HG03175 (cell line): Measurements from ENCODE around the gene C11orf86.

Experiments used
- ATAC-seq: cut with Tn5 transposase; IDR thresholded peaks from one replicate; pipeline ENCODE4 v1.9.1; 2021; ENCODE audit warnings: mild to moderate bottlenecking, moderate library complexity; ENCODE audit not compliant: unreplicated experiment

C11orf86 gene

DNA sequence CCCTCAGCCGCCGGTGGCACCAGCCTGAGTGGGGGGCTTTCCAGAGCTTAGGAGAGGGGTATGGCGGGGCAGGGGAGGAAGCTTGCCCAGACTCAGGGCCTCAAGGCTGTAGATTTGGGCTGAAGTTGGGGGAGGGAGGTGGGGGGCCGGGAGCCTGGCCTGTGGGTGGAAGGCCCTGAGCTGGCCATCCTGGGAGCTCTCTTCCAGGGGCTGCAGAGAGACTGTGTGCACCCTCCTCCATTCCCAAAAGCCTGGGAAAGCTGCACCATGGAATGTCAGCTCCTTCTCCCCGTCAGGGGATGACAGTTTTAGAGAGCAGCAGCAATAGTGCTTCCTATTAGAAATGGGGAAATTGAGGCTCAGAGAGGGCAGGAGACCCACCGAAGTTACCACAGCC is 48.9 kb downstream of the C11orf86 start:
- ATAC-seq = no peak

DNA sequence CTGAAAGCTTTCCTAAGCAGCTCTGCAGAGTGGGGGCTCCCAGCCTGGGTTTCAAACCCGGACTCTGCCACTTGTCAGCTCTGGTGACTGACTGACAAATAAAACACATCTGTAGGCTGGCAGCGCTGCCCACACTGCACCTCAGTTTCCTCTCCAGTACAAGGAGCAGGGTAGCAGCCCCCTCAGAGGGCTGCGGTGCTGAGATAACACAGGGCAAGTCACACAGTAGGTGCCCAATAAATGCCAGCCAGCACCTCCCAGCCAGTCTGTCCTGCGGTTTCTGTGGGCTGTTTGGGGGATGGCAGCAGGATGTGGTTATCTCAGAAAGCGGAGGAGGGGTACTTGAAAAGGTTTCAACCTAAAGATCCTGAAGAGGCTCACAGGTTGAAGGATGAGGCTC is 49.3 kb downstream of the C11orf86 start:
- ATAC-seq = no peak

DNA sequence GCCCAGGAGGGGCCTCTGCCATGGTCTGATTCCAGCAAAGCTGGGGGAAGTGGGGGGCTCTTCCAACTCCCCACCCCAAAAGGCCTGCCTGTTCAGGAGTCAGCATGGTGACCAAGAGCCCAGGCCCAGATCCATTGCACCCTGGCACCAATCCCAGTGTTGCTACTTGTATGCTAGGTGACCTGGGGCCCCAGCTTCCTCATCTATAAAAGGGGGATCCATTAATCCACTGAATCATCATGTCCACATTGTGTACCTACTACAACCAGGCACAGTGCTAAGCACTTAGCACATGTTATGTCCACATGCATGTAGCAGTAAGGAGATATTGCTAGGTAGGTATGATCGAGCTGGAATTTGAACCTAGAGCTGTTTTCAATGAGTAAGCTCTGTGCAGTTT is 49.9 kb downstream of the C11orf86 start:
- ATAC-seq = no peak

DNA sequence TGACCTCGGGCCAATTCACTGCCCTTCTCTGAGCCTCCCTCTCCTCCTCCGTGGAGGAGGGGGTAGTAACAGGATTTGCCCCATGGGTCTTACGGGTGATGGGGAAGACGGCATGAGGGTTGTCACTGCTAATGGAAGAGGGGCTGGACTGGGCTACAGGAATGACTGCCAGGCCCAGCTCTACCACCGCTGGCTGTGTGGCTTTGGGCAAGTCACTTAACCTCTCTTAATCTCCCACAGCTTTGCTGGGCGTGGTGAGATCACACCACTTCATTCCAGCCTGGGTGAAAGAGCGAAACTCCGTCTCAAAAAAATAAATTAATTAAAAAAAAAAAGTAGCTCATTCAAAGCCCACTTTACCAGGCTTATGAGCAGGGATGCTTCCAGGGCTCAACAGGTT is 50.6 kb downstream of the C11orf86 start:
- no peak for ATAC-seq
